Keratinocyte (primary cell): ENCODE data around the gene NPRL2.

ENCODE experiments used
- CTCF ChIP-seq, 3 experiments: IDR thresholded peaks in 1 of 3; conservative IDR thresholded peaks in 1 of 3; optimal IDR thresholded peaks in 1 of 3; 2 replicates in 2 of 3; 3 replicates in 1 of 3; pipeline versions ENCODE3 to v1.5.1; 2011; ENCODE audit warnings: low read length in 3 of 3, mild to moderate bottlenecking in 3 of 3, moderate library complexity in 2 of 3, control low read depth in 1 of 3, inconsistent platforms in 1 of 3; ENCODE audit not compliant: insufficient read depth in 2 of 3; ENCODE audit errors: extremely low read depth in 1 of 3
- EZH2 ChIP-seq: IDR thresholded peaks from one replicate; pipeline ENCODE4 v1.6.1; 2012; ENCODE audit warnings: inconsistent platforms, mild to moderate bottlenecking, low read length, moderate library complexity

- TF ChIP-seq CTCF (optimal IDR thresholded peaks at IDR 0.05 in 1 of 3, IDR thresholded peaks at IDR 0.05 in 1 of 3, conservative IDR thresholded peaks at IDR 0.05 in 1 of 3; ENCODE audit: extremely low read depth in 1 of 3, insufficient read depth in 2 of 3, low read length in 3 of 3) (no peak), EZH2 (no peak)
Measured at GRCh38 chr3:50325113-50325480, 25.5 kb downstream of the NPRL2 start.
